ENCODE results near the gene PHC2.

Gene PHC2

DNA sequence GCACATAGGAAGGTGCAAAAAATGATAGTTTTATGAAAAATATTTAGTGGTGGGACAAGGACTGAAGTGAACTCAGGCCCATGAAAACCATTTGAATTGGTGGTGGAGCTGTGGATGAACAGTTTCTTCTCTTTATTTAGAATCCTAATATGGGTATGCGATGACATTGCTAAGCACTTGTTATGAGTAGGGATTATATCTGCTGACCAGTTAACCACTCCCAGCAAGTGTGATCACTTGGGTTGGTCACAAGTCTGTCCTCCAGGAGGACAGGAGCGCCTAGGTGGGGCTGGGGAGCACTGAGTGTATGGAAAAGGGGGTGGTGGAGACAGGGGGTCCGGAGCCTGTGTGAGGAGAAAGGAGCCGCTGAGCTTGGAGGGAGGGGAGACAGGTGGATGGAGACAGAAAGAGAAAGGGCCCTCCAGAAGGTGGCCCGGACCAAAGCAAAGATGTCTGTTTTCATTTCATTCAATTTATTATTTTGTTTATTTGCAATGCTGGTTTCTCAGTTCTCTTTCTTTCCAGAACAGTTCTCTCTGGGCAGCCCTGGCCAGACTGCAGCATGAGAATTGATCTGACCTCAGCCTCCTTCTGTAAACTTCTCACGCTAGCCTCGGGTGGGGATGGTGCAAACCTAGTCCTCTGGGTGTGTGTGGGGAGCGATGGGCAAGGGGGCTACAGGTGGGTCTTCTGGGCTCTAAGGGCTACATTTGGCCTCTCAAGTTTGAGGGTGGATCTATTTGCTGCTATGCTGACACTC is 31.7 kb upstream of the PHC2 start:
- DNase-seq (ENCODE audit: low read depth): no peak
- H3K4me3 ChIP-seq (ENCODE audit: low read length): no peak overlapping the region
- TF ChIP-seq, protein P1, sequence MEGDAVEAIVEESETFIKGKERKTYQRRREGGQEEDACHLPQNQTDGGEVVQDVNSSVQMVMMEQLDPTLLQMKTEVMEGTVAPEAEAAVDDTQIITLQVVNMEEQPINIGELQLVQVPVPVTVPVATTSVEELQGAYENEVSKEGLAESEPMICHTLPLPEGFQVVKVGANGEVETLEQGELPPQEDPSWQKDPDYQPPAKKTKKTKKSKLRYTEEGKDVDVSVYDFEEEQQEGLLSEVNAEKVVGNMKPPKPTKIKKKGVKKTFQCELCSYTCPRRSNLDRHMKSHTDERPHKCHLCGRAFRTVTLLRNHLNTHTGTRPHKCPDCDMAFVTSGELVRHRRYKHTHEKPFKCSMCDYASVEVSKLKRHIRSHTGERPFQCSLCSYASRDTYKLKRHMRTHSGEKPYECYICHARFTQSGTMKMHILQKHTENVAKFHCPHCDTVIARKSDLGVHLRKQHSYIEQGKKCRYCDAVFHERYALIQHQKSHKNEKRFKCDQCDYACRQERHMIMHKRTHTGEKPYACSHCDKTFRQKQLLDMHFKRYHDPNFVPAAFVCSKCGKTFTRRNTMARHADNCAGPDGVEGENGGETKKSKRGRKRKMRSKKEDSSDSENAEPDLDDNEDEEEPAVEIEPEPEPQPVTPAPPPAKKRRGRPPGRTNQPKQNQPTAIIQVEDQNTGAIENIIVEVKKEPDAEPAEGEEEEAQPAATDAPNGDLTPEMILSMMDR (conservative IDR thresholded peaks at IDR 0.05; ENCODE audit: low read length): no peak

DNA sequence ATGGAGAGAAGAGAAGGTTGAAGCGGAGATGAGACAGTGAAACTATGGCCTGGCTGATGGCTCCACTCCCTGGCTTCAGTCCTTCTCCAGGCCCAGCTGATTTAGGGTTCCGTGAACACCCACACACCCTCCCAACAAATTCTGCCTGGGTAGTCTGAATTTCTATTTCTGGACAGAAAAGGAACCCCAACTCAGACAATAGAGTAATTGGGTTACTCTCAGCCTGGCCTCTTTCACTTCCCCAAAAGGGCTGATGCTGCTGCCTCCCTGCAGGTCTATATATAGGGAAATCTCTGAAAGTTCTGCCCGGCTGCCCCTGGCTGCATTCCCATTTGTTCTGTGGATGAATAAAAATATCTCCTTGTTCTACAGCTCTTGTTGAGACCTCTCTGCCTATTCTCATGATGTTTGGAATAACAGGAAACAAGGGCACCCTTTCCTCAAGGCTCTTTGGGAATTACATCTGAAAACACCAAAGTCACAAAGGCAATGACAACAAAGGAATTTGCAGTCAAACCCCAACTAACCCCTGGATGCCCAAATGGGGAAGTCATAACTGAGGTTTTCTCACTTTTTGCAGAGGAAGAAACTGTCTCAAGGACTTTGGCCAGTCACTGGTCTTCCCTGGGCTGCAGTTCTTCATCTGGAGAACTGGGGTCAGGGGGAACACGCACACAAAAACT is 30.2 kb upstream of the PHC2 start:
- no peak overlapping the region for H3K4me3 ChIP-seq (ENCODE audit: low read length)
- DNase-seq (ENCODE audit: low read depth): no peak
- TF ChIP-seq, protein P1 (conservative IDR thresholded peaks at IDR 0.05; ENCODE audit: low read length): no peak

DNA sequence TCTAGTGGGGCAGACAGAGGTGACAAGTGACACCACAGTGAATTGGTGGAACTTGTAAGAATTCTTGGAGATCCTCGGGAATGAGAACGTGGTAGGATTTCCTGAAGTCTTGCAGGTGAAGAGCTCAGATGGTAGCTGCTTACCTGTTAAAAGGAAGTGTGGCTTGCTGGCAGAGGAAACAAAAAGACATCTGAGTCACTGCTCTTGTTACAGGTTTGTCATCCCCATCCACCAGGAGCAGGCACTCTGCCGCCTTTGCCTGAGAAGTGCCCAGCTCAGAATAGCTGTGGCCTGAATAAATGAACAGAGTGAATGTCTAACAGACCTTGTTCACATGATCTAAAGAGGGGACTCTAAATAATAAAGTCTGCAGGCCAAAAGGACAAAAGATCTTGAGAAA is 29.2 kb upstream of the PHC2 start:
- no peak overlapping the region for H3K4me3 ChIP-seq (ENCODE audit: low read length)
- TF ChIP-seq, protein P1 (conservative IDR thresholded peaks at IDR 0.05; ENCODE audit: low read length): no peak
- no peak for DNase-seq (ENCODE audit: low read depth)

GRCh38 chr1:33459691-33460090 is 28.8 kb upstream of the PHC2 start:
- DNase-seq (ENCODE audit: low read depth): peak; percentile 79
- H3K4me3 ChIP-seq (ENCODE audit: low read length): no peak overlapping the region
- TF ChIP-seq, protein P1 (conservative IDR thresholded peaks at IDR 0.05; ENCODE audit: low read length): no peak

- no peak overlapping the region for H3K4me3 ChIP-seq (ENCODE audit: low read length)
- DNase-seq (ENCODE audit: low read depth): no peak
- TF ChIP-seq, protein P1 (conservative IDR thresholded peaks at IDR 0.05; ENCODE audit: low read length): no peak
Observed at GRCh38 chr1:33456502-33456886, 25.6 kb upstream of the PHC2 start.

DNA sequence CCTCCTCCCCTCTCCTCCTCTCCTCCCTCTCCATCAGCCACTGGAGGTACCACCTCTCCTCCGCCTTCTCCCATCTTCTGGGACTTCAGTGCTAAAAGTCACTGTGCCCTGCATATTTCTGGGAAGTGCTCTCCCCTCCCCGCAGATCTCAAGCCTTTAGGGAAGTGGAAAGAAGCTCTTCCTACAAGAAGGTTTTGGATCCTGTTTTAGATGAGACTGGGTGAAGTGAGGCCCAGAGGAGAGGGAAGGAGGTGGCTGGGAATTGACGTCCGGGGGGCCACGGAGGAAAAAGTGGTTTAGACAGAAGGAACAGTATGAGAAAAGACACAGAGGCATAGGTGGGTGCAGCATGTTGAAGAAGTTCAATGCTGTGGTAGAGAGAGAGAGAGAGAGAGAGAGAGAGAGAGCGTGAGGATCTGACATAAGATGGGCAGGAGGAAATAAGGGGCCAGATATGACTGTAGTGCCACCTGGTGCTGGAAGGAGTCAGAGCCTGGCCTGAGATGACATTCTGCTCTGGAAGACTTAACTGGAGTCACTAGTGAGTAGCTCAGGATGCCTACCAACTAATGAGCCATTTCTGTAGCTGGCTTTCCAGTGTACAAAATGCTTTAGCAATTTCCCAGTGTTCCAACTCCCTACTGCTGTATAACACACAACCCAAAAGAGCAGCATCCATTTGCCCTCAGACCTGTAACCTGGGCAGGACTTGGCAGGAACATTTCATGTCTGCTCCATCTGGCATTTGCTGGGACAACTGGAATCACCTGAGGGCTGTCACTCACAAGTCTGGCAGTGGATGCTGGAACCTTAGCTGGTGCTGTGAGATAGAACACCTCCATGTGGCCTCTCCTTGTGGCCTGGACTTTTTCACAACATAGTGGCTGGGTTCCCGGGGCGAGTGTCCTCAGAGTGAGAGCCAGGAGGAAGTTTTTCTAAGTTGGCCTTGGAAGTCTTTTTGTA is 24.9 kb upstream of the PHC2 start:
- no peak overlapping the region for H3K4me3 ChIP-seq (ENCODE audit: low read length)
- DNase-seq (ENCODE audit: low read depth): peak; percentile 89
- TF ChIP-seq, protein P1 (conservative IDR thresholded peaks at IDR 0.05; ENCODE audit: low read length): peak; percentile 89
